Kidney epithelial cell (primary cell): ENCODE results near the gene TBC1D10A. TPM values are rescaled to one million over a fixed set of nuclear protein-coding genes. Genes with fewer than 3 reads are reported as not detected.

Experiments used
- DNase-seq: peaks from one replicate; pipeline ENCODE4 v3.0.0-alpha.2; 2010; ENCODE audit warnings: low read depth
- H3K27me3 ChIP-seq: 2 replicates; pipeline ENCODE4 v1.6.0; 2011; ENCODE audit warnings: low read length; ENCODE audit not compliant: control insufficient read depth, insufficient read depth
- H3K36me3 ChIP-seq: 2 replicates; pipeline ENCODE4 v1.5.1; 2011; ENCODE audit warnings: low read length; ENCODE audit not compliant: control insufficient read depth, insufficient read depth
- H3K4me3 ChIP-seq: 2 replicates; pipeline ENCODE4 v1.5.1; 2011; ENCODE audit warnings: low read depth, mild to moderate bottlenecking, control low read depth, low read length
- CTCF ChIP-seq: IDR thresholded peaks from 2 replicates; pipeline ENCODE4 v1.5.1; 2011; ENCODE audit warnings: mild to moderate bottlenecking, moderate library complexity, low read length, control low read depth, inconsistent platforms; ENCODE audit not compliant: insufficient read depth, poor library complexity, severe bottlenecking
- total RNA-seq: library from RNA; depleted of rRNA; stranded (reverse); fragments of >200 nt; gene quantifications from 2 replicates; pipeline ENCODE4 v1.2.3, GENCODE V29; 2015

The TBC1D10A gene
- total RNA-seq, 1 donor from 2014 or later, result 23.9 TPM

GRCh38 chr22:30371321-30371720 is 44.6 kb upstream of the TBC1D10A start:
- H3K27me3 ChIP-seq, result no peaks in the 10 kb centered on the region
- TF ChIP-seq CTCF, result no peak
- H3K4me3 ChIP-seq, result no peak overlapping the region
- no peaks in the 10 kb centered on the region for H3K36me3 ChIP-seq
- no peak for DNase-seq

DNA sequence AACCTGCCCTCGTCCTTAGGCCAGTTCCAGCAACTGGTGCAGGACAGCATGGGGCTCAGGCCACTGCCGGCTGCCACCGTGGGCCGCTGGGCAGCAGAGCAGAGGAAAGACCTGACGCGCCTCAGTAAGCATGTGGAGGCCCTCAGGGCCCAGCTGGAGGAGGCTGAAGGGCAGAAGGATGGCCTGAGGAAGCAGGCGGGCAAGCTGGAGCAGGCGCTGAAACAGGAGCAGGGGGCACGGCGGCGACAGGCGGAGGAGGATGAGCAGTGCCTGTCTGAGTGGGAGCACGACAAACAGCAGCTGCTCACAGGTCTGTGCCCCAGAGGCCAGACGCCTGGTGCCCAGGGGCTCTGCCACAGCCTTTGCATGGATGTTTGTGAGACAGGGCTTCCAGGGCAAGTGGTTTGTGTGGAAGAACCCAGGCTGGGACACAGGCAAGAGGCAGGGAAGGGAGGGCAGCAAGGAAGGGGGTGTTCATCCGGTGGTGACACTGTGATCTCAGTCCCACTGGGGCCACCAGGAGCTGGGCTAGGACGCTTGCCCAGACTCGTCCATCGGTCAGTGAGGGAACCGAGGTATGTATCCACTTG is 44.0 kb upstream of the TBC1D10A start:
- no peak for DNase-seq
- Histone ChIP-seq H3K27me3 (no peaks in the 10 kb centered on the region), H3K4me3 (no peak overlapping the region), H3K36me3 (no peaks in the 10 kb centered on the region)
- no peak for TF ChIP-seq CTCF

DNA sequence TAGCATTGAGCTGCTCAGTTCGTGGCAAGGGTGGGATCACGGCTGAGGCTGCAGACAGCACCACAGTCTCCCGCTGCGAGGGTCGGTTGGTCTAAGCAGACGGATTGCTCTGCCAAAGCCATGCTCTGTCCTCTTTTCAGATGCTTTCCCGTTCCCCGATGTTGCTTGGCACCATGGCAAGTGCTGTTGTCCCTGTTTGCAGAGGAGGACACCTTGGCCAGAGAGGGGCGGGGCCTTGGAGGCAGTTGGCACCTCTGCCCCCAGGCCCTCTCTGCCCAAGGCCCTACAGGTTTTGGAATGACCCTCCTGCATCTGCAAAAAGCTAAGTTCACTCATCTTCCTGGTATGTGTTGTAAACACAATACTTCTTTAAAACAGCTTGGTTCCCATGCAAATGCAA is 41.7 kb upstream of the TBC1D10A start:
- Histone ChIP-seq H3K4me3 (no peak overlapping the region), H3K36me3 (no peaks in the 10 kb centered on the region), H3K27me3 (no peaks in the 10 kb centered on the region)
- no peak for TF ChIP-seq CTCF
- DNase-seq, result no peak

GRCh38 chr22:30365891-30366290 is 39.1 kb upstream of the TBC1D10A start:
- Histone ChIP-seq H3K4me3 (no peak overlapping the region), H3K27me3 (no peaks in the 10 kb centered on the region), H3K36me3 (no peaks in the 10 kb centered on the region)
- no peak for DNase-seq
- TF ChIP-seq CTCF, result no peak

DNA sequence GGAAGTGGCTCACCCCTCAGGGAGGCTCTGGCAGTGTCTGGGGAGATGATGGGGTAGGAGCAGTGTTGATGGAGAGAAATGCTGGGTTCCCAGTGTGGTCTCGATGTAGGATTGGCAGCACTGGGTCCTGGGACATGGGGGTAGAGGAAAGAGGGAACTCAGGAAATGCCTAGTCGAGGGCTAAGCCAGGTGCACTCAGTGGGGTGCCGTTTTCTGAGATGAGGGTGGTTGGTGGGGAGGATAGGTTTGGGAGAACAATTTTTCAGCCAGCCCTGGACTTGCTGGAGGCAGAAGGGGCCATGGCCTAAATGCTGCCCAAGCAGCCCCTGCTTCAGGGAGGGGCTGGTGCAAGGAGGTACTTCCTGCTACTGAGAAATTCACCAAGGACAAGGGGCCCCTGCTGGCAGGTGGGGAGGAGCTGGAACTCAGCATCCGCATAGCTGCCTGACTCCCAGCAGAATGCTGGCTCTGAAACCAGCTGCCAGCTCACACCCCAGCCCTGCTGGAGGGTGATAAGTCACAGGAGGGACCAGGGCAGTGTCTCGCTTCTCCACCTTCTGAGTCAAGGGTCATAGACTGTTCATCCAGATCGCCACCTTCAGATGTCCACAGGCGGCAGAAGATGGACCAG is 36.0 kb upstream of the TBC1D10A start:
- TF ChIP-seq CTCF, result no peak
- H3K27me3 ChIP-seq, result no peaks in the 10 kb centered on the region
- H3K4me3 ChIP-seq, result no peak overlapping the region
- no peak for DNase-seq
- H3K36me3 ChIP-seq, result no peaks in the 10 kb centered on the region
